ENCODE data around the gene DDX51. TPM values are rescaled to one million over a fixed set of nuclear protein-coding genes. Genes with fewer than 3 reads are reported as not detected.

Gene DDX51
- total RNA-seq (1 to 10 TPM; 4.2 to 7.5 TPM), polyA plus RNA-seq (1 to 10 TPM; 2.5 to 6.7 TPM)

- Histone ChIP-seq H3K4me3 (ENCODE audit: low read depth in 1 of 3, low read length in 3 of 3) (peak within 1 kb of the TSS; percentile 85 to 95 (median 91)), H3K4me1 (ENCODE audit: control insufficient read depth in 4 of 4, insufficient read depth in 4 of 4, low read length in 3 of 4) (peaks cover 5 to 26% (median 21%) of the 10 kb centered on the region in 4 donors), H3K27ac (ENCODE audit: low read depth in 1 of 2, low read length in 2 of 2) (peak within 1 kb of the TSS; percentile 55 to 57), H3K9me3 (ENCODE audit: control insufficient read depth in 4 of 4, low read length in 3 of 4) (no peaks in the 10 kb centered on the region), H3K36me3 (ENCODE audit: control insufficient read depth in 4 of 4, insufficient read depth in 3 of 4, low read depth in 1 of 4, low read length in 3 of 4) (peaks cover 2 to 27% (median 9%) of the 10 kb centered on the region in 4 donors), H3K27me3 (ENCODE audit: control insufficient read depth in 4 of 4, insufficient read depth in 4 of 4, low read length in 3 of 4) (no peaks in the 10 kb centered on the region), H3K9ac (ENCODE audit: low read depth in 1 of 2, low read length in 2 of 2) (peak within 1 kb of the TSS; percentile 40 to 71)
- under 1% methylated on average over 100 of the region's 100 CpGs for WGBS
- TF ChIP-seq FOXA1 (IDR thresholded peaks at IDR 0.05) (no peak), YY1 (IDR thresholded peaks at IDR 0.05) (peak; percentile 91), NR2F2 (IDR thresholded peaks at IDR 0.05) (no peak), CTCF (IDR thresholded peaks at IDR 0.05; ENCODE audit: low read depth, low read length, missing input control) (no peak), SP1 (IDR thresholded peaks at IDR 0.05) (peak; percentile 29), FOXA2 (IDR thresholded peaks at IDR 0.05) (no peak), HNF4A (conservative IDR thresholded peaks at IDR 0.05) (no peak), EGR1 (IDR thresholded peaks at IDR 0.05; ENCODE audit: low read depth in 2 of 2) (no peak), RXRA (IDR thresholded peaks at IDR 0.05) (no peak), RAD21 (IDR thresholded peaks at IDR 0.05) (no peak), MAX (IDR thresholded peaks at IDR 0.05) (no peak), HNF4G (IDR thresholded peaks at IDR 0.05) (no peak), JUND (IDR thresholded peaks at IDR 0.05) (no peak), TAF1 (conservative IDR thresholded peaks at IDR 0.05) (no peak), GABPA (IDR thresholded peaks at IDR 0.05 in 1 of 2, conservative IDR thresholded peaks at IDR 0.05 in 1 of 2) (peak in 1 of 2 donors; percentile 72)
- TF ChIP-seq, protein P1, sequence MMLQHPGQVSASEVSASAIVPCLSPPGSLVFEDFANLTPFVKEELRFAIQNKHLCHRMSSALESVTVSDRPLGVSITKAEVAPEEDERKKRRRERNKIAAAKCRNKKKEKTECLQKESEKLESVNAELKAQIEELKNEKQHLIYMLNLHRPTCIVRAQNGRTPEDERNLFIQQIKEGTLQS (IDR thresholded peaks at IDR 0.05), result no peak
- TF ChIP-seq, protein P2, sequence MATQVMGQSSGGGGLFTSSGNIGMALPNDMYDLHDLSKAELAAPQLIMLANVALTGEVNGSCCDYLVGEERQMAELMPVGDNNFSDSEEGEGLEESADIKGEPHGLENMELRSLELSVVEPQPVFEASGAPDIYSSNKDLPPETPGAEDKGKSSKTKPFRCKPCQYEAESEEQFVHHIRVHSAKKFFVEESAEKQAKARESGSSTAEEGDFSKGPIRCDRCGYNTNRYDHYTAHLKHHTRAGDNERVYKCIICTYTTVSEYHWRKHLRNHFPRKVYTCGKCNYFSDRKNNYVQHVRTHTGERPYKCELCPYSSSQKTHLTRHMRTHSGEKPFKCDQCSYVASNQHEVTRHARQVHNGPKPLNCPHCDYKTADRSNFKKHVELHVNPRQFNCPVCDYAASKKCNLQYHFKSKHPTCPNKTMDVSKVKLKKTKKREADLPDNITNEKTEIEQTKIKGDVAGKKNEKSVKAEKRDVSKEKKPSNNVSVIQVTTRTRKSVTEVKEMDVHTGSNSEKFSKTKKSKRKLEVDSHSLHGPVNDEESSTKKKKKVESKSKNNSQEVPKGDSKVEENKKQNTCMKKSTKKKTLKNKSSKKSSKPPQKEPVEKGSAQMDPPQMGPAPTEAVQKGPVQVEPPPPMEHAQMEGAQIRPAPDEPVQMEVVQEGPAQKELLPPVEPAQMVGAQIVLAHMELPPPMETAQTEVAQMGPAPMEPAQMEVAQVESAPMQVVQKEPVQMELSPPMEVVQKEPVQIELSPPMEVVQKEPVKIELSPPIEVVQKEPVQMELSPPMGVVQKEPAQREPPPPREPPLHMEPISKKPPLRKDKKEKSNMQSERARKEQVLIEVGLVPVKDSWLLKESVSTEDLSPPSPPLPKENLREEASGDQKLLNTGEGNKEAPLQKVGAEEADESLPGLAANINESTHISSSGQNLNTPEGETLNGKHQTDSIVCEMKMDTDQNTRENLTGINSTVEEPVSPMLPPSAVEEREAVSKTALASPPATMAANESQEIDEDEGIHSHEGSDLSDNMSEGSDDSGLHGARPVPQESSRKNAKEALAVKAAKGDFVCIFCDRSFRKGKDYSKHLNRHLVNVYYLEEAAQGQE (IDR thresholded peaks at IDR 0.05), result no peak
- TF ChIP-seq, protein P3, sequence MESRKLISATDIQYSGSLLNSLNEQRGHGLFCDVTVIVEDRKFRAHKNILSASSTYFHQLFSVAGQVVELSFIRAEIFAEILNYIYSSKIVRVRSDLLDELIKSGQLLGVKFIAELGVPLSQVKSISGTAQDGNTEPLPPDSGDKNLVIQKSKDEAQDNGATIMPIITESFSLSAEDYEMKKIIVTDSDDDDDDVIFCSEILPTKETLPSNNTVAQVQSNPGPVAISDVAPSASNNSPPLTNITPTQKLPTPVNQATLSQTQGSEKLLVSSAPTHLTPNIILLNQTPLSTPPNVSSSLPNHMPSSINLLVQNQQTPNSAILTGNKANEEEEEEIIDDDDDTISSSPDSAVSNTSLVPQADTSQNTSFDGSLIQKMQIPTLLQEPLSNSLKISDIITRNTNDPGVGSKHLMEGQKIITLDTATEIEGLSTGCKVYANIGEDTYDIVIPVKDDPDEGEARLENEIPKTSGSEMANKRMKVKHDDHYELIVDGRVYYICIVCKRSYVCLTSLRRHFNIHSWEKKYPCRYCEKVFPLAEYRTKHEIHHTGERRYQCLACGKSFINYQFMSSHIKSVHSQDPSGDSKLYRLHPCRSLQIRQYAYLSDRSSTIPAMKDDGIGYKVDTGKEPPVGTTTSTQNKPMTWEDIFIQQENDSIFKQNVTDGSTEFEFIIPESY (IDR thresholded peaks at IDR 0.05), result no peak
- DNase-seq (ENCODE audit: low spot score), result peak; percentile 97
These were observed at the start of gene DDX51, which contains the start of gene NOC4L for GRCh38 chr12:132144115-132144809. TSS of gene DDX51 (minus strand) at chr12:132144319. CDS start at chr12:132144296, 23 bp downstream. TSS of gene NOC4L (plus strand) at chr12:132144457. CDS start at chr12:132144489, 32 bp downstream.

Measured in liver (tissue), 9 donors.